Measurements from ENCODE around the gene ATF6B.

ATF6B gene

DNA sequence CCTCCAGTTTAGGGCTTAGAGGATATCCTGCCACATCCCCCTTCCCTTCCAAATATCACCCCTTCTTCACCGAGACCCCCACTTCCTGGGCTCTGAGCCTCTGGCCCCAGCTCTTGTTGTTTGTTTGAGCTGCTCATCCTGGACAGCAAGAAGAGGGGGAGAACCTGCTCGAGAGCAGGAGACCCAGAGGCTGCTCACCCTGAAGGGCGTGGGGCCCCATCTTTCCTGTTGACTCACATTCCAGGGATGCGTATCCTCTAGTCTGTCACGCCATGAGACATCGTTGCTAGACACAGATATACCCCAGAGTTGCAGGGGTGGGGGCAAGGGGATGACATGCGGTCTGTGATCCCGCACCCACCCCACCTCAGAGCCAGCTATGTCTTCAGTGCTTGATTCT, 13.2 kb downstream of the ATF6B start:
- no peak for DNase-seq (ENCODE audit: extremely low spot score)

DNA sequence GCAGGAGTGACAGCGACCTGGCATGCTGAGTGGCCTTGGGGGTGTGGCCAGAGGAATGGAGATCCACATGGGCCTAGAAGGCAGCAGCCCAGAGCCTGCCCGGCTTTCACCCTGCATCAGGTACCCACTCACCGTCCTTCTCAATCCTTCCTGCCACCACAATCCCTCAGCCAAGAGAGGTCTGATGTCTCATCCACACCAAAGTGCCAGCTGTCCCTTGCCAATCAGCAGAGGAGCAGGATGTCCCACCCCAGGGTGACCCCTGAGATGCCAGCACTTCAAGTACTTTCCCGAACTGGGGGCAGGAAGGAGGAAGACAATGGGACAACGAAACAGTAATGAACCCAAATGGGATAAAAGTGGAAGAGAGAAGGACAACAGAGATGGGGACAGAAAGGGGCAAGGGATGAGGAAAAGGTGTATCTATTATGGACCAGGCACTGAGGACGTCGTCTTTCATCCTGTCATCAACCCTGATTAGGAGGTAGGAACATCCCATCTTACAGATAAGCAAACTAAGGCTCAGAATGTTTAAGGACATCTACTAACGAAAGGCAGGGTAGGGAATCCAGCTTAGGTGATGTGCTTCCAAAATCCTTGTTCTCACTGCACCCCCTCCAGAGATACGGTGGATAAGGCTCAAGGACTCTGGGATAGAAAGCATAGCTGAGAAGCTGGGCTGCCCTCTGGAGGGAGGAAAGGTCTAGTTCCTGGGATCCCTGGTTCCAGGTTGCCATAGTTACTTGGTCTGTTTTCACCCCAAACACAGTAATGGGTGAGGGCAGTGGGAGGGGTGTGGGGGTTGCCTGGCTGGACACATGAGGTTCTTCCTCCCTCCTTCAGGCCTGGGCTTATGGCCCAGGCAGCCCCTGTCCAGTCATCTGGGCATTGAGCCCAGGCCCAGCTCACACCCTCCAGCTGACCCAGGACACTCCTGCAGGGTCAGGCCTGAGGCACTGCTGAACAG, 14.4 kb downstream of the ATF6B start:
- ChIA-PET CTCF (interaction anchor here (0.9 to 5.5 kb wide), 3 partner anchors 10 to 29 kb away, joined by 3 to 64 read pairs (median 4); partner anchors contain the start of genes ATF6B and FKBPL), POLR2A (no interaction called here)
- TF ChIP-seq, protein P1, sequence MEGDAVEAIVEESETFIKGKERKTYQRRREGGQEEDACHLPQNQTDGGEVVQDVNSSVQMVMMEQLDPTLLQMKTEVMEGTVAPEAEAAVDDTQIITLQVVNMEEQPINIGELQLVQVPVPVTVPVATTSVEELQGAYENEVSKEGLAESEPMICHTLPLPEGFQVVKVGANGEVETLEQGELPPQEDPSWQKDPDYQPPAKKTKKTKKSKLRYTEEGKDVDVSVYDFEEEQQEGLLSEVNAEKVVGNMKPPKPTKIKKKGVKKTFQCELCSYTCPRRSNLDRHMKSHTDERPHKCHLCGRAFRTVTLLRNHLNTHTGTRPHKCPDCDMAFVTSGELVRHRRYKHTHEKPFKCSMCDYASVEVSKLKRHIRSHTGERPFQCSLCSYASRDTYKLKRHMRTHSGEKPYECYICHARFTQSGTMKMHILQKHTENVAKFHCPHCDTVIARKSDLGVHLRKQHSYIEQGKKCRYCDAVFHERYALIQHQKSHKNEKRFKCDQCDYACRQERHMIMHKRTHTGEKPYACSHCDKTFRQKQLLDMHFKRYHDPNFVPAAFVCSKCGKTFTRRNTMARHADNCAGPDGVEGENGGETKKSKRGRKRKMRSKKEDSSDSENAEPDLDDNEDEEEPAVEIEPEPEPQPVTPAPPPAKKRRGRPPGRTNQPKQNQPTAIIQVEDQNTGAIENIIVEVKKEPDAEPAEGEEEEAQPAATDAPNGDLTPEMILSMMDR (IDR thresholded peaks at IDR 0.05; ENCODE audit: control extremely low read depth, extremely low read depth, low read depth, missing control alignments) = no peak
- no peak for DNase-seq (ENCODE audit: extremely low spot score)

More for the DNA sequence above, 13.2 kb downstream of the ATF6B start:
- ChIA-PET POLR2A (no interaction called here), CTCF (interaction anchor here (0.9 to 5.5 kb wide), 3 partner anchors 11 to 28 kb away, joined by 3 to 64 read pairs (median 4); partner anchors contain the start of genes ATF6B and FKBPL)
- TF ChIP-seq, protein P1 (IDR thresholded peaks at IDR 0.05; ENCODE audit: control extremely low read depth, extremely low read depth, low read depth, missing control alignments) = no peak

DNA sequence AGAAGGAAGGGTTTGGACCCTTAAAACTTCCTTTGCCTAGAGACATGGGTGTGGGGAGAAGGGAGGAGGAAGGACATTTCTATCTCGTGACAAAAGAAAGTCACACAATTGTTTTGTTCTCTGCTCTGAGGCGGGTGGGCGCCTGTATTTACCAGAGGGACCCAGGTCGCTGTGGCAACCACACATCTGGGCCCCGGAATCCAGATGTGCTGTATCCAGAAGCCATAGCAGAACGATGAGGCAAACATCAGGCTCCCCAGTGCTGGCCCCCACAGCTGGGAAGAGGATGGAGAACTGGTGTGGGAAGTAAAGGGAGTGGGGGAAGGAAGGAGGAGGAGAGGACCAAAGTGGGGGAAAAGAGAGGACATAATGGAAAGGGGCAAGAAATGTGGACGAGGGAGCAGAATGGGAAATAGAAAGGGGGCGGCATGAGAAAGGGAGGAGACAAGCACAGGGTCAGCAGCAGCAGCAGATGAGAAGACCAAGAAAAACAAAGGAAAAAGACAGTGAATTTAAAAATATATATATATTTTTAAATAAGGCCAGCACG, 15.5 kb downstream of the ATF6B start:
- DNase-seq (ENCODE audit: extremely low spot score) = no peak
- POLR2A ChIA-PET = no interaction called here
- CTCF ChIA-PET = no interaction called here
- TF ChIP-seq, protein P1 (IDR thresholded peaks at IDR 0.05; ENCODE audit: control extremely low read depth, extremely low read depth, low read depth, missing control alignments) = no peak

DNA sequence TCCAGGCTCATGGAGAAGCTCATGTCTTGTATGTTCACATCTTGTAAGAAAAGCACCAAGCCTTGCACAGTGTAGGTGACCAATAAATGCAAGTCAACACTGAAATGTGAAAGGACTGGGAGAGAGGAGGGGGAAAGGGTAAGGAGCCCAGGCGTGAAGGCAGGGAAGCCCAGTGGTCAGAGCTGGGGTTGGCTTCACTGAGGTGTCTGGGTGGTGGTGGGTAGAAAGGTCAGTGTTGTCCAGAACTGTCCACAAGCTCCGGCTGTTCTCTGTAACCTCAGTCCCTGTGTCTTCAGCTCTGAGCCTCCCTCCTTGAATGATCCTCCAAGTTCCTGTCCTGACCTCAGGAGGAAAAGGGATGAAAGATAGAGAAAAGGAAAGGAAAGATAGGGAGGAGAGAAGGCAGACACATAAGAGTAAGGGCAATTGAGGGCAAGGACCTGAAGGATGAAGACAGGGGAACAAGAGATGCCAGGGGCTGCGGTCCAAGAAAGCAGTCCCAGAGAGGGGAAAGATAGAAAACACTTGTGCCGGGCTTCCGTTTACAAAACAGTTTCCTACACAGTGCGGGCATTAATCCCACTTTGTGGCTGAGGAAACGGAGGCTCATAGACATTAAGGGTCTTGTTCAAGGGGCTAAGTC, 16.5 kb downstream of the ATF6B start:
- POLR2A ChIA-PET = no interaction called here
- TF ChIP-seq, protein P1 (IDR thresholded peaks at IDR 0.05; ENCODE audit: control extremely low read depth, extremely low read depth, low read depth, missing control alignments) = no peak
- DNase-seq (ENCODE audit: extremely low spot score) = no peak
- CTCF ChIA-PET = interaction anchor here (0.7 to 1.2 kb wide), 3 partner anchors 7 to 31 kb away, joined by 3 to 4 read pairs (median 3); no protein-coding TSS in a partner anchor

DNA sequence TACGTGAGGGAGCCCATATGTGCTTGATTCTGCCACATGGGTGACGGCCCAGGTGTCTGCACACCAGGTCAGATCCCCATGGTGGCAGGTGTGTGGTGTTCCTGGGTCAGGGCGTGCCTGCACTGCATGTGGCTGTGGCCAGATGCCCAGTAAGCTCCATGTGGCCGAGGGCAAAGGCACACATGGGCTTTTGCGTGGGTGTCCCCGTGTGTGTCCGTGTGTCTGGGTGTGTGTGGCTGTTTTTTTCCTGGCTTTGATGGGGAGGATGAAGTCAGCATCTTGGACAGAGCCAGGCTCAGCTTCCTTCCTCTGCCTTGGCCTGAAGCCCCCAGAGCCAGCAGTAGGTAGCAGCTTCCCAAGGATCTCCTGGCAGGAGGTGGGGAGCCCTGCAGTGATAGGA, 17.4 kb downstream of the ATF6B start:
- ChIA-PET POLR2A (no interaction called here), CTCF (interaction anchor here (0.7 to 1.2 kb wide), 3 partner anchors 8 to 32 kb away, joined by 3 to 4 read pairs (median 3); no protein-coding TSS in a partner anchor)
- no peak for DNase-seq (ENCODE audit: extremely low spot score)
- TF ChIP-seq, protein P1 (IDR thresholded peaks at IDR 0.05; ENCODE audit: control extremely low read depth, extremely low read depth, low read depth, missing control alignments) = no peak

DNA sequence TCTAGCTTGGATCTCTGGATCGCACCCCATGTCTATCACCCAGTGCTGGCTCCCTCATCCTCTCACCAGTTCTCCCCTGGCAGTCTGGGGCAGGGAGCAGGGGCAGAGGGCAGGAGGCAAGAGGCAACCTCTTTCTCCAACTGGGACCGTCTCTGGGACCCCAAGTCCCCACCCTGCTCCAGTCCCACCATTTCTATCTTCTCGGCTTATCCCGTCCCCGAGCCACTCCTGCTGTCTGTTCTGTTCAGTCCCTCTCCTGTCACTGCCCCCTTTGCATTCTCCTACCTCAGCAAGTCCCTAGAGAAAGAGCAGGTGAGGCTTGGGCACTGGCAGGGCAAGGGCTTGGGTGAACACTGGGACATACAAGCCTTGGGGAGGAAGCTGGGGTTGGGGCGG, 18.3 kb downstream of the ATF6B start:
- TF ChIP-seq, protein P1 (IDR thresholded peaks at IDR 0.05; ENCODE audit: control extremely low read depth, extremely low read depth, low read depth, missing control alignments) = no peak
- POLR2A ChIA-PET = no interaction called here
- CTCF ChIA-PET = interaction anchor here (4.1 kb wide), 1 partner anchor 9 kb away, joined by 17 read pairs; no protein-coding TSS in a partner anchor

More for the DNA sequence above, 18.3 kb downstream of the ATF6B start:
- no peak for DNase-seq (ENCODE audit: extremely low spot score)

All from GM10248 (cell line).